Endothelial cell (in vitro differentiated cells): Measurements from ENCODE around the gene KAT2A. TPM values are rescaled to one million over a fixed set of nuclear protein-coding genes. Genes with fewer than 3 reads are reported as not detected.

ENCODE experiments used
- DNase-seq: peaks from one replicate; pipeline ENCODE4 v3.0.0; 2021; ENCODE audit warnings: low spot score
- H3K27ac Mint-ChIP-seq: one replicate; pipeline ENCODE4 v1.8.0; 2021; ENCODE audit warnings: mixed read lengths, inconsistent platforms; ENCODE audit not compliant: unreplicated experiment
- H3K27me3 Mint-ChIP-seq: one replicate; pipeline ENCODE4 v1.8.0; 2021; ENCODE audit warnings: mild to moderate bottlenecking, moderate library complexity, mixed read lengths, inconsistent platforms; ENCODE audit not compliant: unreplicated experiment
- H3K36me3 Mint-ChIP-seq: one replicate; pipeline ENCODE4 v1.8.0; 2021; ENCODE audit warnings: mild to moderate bottlenecking, low read depth, mixed read lengths, inconsistent platforms; ENCODE audit not compliant: unreplicated experiment
- H3K4me1 Mint-ChIP-seq: one replicate; pipeline ENCODE4 v1.8.0; 2021; ENCODE audit warnings: mild to moderate bottlenecking, mixed read lengths, inconsistent platforms; ENCODE audit not compliant: unreplicated experiment
- H3K4me3 Mint-ChIP-seq: one replicate; pipeline ENCODE4 v1.8.0; 2021; ENCODE audit warnings: mild to moderate bottlenecking, mixed read lengths, inconsistent platforms; ENCODE audit not compliant: unreplicated experiment
- H3K9me3 Mint-ChIP-seq: one replicate; pipeline ENCODE4 v1.8.0; 2021; ENCODE audit warnings: mixed read lengths, inconsistent platforms; ENCODE audit not compliant: unreplicated experiment
- total RNA-seq: library from RNA; stranded (reverse); fragmentation: NEBNext Ultra II Directional; extraction: Animal tissue kit (Norgen Biotek cat#: 25700); gene quantifications from one replicate; pipeline ENCODE4 v1.2.1, GENCODE V29; 2021; ENCODE audit not compliant: unreplicated experiment
- TF ChIP-seq, protein P1 (sequence below): fragments of 200-600 bp; sonication (generic); IDR thresholded peaks from one replicate; pipeline ENCODE4 v1.5.0; 2021; ENCODE audit warnings: antibody characterized with exemption; ENCODE audit not compliant: unreplicated experiment

KAT2A gene
- total RNA-seq, 1 donor from 2014 or later: 22.8 TPM

DNA sequence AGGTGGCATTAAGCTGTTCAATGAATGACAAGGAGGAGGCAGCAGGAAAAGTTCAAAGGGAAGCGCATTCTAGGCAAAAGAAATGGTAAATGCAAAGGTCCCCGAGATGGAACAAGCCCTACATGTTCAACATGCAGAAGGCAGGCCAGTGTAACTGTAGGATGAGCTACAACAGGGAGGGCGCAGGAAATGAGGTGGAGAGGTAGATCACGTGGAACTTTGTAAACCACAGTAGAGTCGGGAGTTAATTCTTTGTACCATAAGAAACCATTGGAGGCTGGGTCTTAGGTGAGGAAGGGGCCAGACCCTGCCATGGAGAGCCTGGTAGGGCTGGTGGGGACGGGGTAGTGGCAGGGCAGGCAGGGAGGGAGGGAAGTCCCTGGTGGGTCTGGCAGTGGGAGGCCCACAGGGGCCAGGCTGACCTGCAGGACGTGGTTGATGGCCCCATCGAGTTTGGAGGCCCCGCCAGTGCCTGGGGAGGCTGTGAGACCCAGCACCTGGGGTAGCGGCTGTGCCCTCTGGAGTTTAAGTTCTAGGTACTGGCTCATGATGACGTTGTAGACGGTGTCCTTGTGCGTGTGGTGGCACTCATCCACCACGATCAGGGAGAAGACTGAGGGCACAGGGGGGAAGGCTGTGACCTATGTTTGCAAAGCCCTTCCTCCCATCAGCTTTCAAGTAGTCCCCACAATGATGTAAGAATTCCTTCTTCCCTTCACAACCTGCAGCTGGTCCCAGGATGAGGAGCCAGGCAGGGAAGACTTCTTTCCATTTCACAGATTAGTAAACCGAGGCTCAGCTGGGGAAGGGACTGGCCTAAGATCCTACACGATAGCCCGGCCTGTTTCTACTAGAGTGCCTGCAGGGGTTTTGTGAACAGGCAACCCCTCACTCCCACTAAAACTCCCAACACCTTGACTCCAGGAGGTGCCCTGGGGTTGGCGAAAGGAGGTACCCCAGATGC lies 10.6 kb downstream of the KAT2A start:
- TF ChIP-seq, protein P1, sequence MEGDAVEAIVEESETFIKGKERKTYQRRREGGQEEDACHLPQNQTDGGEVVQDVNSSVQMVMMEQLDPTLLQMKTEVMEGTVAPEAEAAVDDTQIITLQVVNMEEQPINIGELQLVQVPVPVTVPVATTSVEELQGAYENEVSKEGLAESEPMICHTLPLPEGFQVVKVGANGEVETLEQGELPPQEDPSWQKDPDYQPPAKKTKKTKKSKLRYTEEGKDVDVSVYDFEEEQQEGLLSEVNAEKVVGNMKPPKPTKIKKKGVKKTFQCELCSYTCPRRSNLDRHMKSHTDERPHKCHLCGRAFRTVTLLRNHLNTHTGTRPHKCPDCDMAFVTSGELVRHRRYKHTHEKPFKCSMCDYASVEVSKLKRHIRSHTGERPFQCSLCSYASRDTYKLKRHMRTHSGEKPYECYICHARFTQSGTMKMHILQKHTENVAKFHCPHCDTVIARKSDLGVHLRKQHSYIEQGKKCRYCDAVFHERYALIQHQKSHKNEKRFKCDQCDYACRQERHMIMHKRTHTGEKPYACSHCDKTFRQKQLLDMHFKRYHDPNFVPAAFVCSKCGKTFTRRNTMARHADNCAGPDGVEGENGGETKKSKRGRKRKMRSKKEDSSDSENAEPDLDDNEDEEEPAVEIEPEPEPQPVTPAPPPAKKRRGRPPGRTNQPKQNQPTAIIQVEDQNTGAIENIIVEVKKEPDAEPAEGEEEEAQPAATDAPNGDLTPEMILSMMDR: no peak
- Mint-ChIP-seq H3K9me3 (no peaks in the 10 kb centered on the region), H3K27ac (no peak overlapping the region), H3K27me3 (peaks cover 8% of the 10 kb centered on the region), H3K36me3 (peaks cover 7% of the 10 kb centered on the region), H3K4me3 (no peak overlapping the region), H3K4me1 (no peaks in the 10 kb centered on the region)
- DNase-seq: no peak

DNA sequence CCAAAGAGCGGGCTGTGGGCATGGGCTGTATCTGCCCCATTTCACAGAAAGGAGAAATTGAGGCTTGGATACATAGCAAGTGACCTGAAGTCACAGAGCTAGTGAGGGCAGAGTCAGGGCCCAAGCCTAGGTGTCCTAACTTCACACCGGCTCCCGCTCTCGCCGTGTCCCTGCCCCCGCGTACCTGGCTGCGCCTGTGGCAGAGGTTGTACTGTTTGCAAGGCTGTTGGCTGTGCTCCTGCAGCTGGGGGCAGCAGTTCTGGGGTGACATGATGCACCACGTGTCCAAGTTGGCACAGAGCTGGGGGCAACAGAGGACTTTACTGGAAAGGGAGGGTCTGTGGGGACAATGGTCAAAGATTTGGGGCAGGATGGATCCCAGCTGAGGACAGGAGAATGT lies 12.1 kb downstream of the KAT2A start:
- Mint-ChIP-seq H3K4me3 (no peak overlapping the region), H3K36me3 (no peaks in the 10 kb centered on the region), H3K9me3 (no peaks in the 10 kb centered on the region), H3K27me3 (peaks cover 5% of the 10 kb centered on the region), H3K27ac (no peak overlapping the region), H3K4me1 (no peaks in the 10 kb centered on the region)
- TF ChIP-seq, protein P1: no peak
- no peak for DNase-seq

DNA sequence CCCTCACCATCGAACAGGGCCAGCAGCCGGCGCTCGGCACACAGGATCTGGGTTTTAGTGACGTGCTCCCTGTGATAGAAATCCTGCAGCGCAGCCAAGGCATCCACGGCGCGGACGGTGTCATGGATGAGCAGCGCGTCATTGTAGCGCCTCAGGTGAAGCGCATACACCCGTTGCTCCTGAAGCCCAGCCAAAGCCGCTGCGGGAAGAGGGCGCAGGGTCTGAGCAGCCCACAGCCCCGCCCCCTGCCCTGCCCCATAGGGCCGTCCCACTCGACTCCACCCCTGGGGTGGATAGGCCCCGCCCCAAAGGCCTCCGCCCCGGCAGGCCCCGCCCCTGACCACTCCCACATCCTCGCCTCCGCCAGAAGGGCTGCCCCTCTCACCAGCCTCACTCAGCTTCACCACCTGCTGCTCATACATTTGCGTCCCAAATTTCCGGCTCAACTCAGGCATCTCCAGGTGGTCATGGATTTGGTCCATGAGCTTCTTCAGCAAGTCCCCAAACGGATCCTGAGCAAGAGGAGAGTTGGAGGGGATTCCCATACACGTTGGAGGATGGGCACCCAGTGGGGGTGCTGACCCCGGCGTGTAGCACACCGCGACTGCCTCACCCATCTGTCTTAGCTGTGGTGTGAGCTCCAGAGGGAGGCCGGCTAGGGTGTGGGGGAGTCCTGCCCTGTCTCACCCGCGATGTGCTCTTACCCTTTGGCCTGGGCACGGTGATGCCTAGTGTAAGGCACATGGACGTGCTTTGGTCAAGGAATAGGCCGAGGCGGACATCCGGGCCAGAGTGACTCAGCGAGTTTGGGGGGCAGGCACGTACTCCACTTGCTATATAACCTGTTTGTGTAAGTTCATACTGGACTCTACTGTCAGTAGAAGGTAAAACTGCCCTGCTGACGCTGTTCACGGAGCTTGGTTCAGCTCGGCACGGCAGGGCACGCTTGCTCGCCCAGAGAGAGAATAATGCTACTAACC lies 13.3 kb downstream of the KAT2A start:
- no peak overlapping the region for H3K4me3 Mint-ChIP-seq
- no peak overlapping the region for H3K27ac Mint-ChIP-seq
- no peaks in the 10 kb centered on the region for H3K4me1 Mint-ChIP-seq
- H3K36me3 Mint-ChIP-seq: no peaks in the 10 kb centered on the region
- H3K27me3 Mint-ChIP-seq: peaks cover 6% of the 10 kb centered on the region
- peak; percentile 87 for DNase-seq
- TF ChIP-seq, protein P1: no peak
- H3K9me3 Mint-ChIP-seq: no peaks in the 10 kb centered on the region

DNA sequence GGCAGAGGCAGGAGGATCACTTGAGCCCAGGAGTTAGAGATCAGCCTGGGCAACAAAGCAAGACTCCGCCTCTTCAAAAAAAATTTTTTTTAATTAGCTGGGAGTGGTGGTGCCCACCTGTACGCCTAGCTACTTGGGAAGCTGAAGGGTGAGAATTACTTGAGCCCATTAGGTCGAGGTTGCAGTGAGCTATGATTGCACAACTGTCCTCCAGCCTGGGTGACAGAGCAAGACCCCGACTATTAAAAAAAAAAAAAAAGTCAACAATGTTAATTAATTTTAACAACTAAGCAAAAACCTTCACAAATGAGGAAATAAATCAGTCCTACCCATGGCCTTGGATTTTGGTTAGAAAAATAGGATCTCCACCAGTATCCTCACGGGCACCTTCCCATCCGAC lies 14.0 kb downstream of the KAT2A start:
- no peaks in the 10 kb centered on the region for H3K36me3 Mint-ChIP-seq
- TF ChIP-seq, protein P1: no peak
- H3K27me3 Mint-ChIP-seq: peaks cover 6% of the 10 kb centered on the region
- H3K4me3 Mint-ChIP-seq: no peak overlapping the region
- H3K27ac Mint-ChIP-seq: no peak overlapping the region
- no peaks in the 10 kb centered on the region for H3K9me3 Mint-ChIP-seq
- DNase-seq: no peak
- no peaks in the 10 kb centered on the region for H3K4me1 Mint-ChIP-seq
